HFF-Myc (cell line): ENCODE measurements around the gene TAAR6.

Source experiments
- DNase-seq: peaks from one replicate; pipeline ENCODE4 v3.0.0-alpha.2; 2011; ENCODE audit warnings: low read depth; ENCODE audit errors: extremely low read depth
- H3K4me3 ChIP-seq: replicated peaks from 2 replicates; pipeline ENCODE4 v1.5.1; 2011; ENCODE audit warnings: low read depth, mild to moderate bottlenecking, control low read depth, low read length
- CTCF ChIP-seq: IDR thresholded peaks from 2 replicates; pipeline ENCODE4 v1.5.1; 2012; ENCODE audit warnings: mild to moderate bottlenecking, low read depth, low read length, control low read depth; ENCODE audit errors: missing control alignments

Gene TAAR6

GRCh38 chr6:132604635-132605152 lies 34.6 kb downstream of the TAAR6 start:
- H3K4me3 ChIP-seq, result no peak overlapping the region
- DNase-seq, result no peak
- TF ChIP-seq CTCF, result no peak

- H3K4me3 ChIP-seq, result no peak overlapping the region
- TF ChIP-seq CTCF, result no peak
- DNase-seq, result no peak
Observed at GRCh38 chr6:132607544-132608233, 37.6 kb downstream of the TAAR6 start.

- DNase-seq, result no peak
- no peak overlapping the region for H3K4me3 ChIP-seq
Observed at GRCh38 chr6:132611616-132612015, 41.5 kb downstream of the TAAR6 start.

GRCh38 chr6:132612449-132613108 lies 42.5 kb downstream of the TAAR6 start:
- no peak for TF ChIP-seq CTCF
- H3K4me3 ChIP-seq, result no peak overlapping the region
- no peak for DNase-seq

More at GRCh38 chr6:132611616-132612015, 41.5 kb downstream of the TAAR6 start:
- no peak for TF ChIP-seq CTCF

- no peak for DNase-seq
- no peak for TF ChIP-seq CTCF
- H3K4me3 ChIP-seq, result no peak overlapping the region
Observed at GRCh38 chr6:132614554-132614953, 44.4 kb downstream of the TAAR6 start.

GRCh38 chr6:132616677-132617076 lies 46.6 kb downstream of the TAAR6 start:
- no peak for DNase-seq
- no peak for TF ChIP-seq CTCF
- no peak overlapping the region for H3K4me3 ChIP-seq
